ENCODE measurements around the gene LYRM4.

LYRM4 gene

DNA sequence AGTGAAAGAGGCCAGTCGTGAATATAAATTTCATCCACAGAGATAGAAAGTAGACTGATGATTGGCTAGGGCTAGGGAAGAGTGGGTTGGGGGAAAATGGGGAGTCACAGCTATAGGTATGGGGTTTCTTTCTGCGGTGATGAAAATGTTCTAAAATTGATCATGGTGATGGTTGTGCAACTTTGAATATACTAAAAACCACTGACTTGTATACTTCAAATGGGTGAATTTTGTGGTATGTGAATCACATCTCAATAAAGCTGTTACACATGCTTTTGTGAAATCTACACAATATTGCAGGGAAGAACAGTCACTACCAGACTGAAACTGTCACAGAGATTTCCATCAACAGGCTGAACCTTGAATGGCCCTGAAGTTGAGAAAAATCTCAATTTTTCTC is 61.5 kb downstream of the LYRM4 start:
- H3K27ac ChIP-seq: no peak overlapping the region
- no peak overlapping the region for H3K4me2 ChIP-seq (ENCODE audit: low read length)
- H3K36me3 ChIP-seq (ENCODE audit: control insufficient read depth, insufficient read depth, low read length): no peaks in the 10 kb centered on the region
- no peaks in the 10 kb centered on the region for H3K9me3 ChIP-seq (ENCODE audit: control insufficient read depth, low read length)
- no peak overlapping the region for H3K4me3 ChIP-seq (ENCODE audit: low read depth, low read length)
- peaks cover 13% of the 10 kb centered on the region for H3K79me2 ChIP-seq
- H3K9ac ChIP-seq: no peak overlapping the region
- no peaks in the 10 kb centered on the region for H3K4me1 ChIP-seq
- no peaks in the 10 kb centered on the region for H3K27me3 ChIP-seq (ENCODE audit: control insufficient read depth, insufficient read depth, low read length)
- no peak overlapping the region for H2AFZ ChIP-seq
- TF ChIP-seq, protein P1, sequence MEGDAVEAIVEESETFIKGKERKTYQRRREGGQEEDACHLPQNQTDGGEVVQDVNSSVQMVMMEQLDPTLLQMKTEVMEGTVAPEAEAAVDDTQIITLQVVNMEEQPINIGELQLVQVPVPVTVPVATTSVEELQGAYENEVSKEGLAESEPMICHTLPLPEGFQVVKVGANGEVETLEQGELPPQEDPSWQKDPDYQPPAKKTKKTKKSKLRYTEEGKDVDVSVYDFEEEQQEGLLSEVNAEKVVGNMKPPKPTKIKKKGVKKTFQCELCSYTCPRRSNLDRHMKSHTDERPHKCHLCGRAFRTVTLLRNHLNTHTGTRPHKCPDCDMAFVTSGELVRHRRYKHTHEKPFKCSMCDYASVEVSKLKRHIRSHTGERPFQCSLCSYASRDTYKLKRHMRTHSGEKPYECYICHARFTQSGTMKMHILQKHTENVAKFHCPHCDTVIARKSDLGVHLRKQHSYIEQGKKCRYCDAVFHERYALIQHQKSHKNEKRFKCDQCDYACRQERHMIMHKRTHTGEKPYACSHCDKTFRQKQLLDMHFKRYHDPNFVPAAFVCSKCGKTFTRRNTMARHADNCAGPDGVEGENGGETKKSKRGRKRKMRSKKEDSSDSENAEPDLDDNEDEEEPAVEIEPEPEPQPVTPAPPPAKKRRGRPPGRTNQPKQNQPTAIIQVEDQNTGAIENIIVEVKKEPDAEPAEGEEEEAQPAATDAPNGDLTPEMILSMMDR (IDR thresholded peaks at IDR 0.05): no peak

DNA sequence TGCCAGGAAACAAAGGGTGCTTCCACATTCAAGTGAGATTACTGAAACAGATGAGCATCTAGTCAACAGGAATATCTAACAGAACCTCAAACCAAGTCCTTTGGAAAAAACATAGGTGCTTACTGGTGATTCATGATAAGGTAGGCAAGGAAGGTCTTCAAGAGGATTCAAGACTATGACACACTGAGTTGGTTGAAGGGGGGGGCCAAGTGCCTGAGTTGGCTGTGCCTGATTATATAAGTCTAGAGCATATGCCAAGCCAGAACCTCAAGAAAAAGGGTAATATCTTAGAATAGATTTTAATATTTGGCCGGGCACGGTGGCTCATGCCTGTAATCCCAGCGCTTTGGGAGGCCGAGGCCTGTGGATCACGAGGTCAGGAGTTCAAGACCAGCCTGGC is 63.7 kb downstream of the LYRM4 start:
- H3K4me2 ChIP-seq (ENCODE audit: low read length): no peak overlapping the region
- H3K4me1 ChIP-seq: no peaks in the 10 kb centered on the region
- no peak overlapping the region for H3K9ac ChIP-seq
- H3K27me3 ChIP-seq (ENCODE audit: control insufficient read depth, insufficient read depth, low read length): no peaks in the 10 kb centered on the region
- no peak overlapping the region for H2AFZ ChIP-seq
- peaks cover 8% of the 10 kb centered on the region for H3K79me2 ChIP-seq
- TF ChIP-seq, protein P1 (IDR thresholded peaks at IDR 0.05): no peak
- no peaks in the 10 kb centered on the region for H3K36me3 ChIP-seq (ENCODE audit: control insufficient read depth, insufficient read depth, low read length)
- no peak overlapping the region for H3K4me3 ChIP-seq (ENCODE audit: low read depth, low read length)
- H3K27ac ChIP-seq: no peak overlapping the region
- no peaks in the 10 kb centered on the region for H3K9me3 ChIP-seq (ENCODE audit: control insufficient read depth, low read length)

DNA sequence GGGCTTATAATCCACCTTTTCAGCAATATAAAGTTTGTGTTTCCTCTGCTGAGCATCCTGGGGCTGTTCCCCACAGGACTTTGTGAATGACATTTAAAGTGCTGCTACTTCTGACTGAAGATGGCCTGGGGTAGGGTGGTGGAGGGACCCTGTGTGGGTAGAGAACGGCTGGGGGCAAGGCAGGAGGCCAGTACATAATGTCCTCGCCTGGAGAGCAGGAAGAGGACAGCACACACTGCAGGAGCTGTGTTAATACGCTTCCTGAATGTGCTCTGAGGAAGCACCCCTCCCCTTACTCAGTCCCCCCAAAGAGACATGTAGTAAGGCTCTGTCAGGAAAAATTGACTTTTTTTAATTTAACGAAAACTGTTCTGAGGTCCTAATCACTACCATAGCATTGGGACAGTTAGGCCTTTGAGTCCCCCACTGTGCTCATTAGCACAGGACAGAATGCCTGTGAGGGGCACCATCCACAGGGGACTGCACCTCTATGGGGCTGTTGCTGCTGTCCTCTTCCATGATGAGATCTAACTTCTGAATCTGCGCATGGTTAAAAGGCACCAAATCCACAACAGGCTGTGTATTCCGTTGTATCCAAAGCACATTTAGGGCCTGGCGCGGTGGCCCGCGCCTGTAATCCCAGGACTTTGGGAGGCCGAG is 68.5 kb downstream of the LYRM4 start:
- TF ChIP-seq, protein P1 (IDR thresholded peaks at IDR 0.05): no peak
- no peak overlapping the region for H3K4me2 ChIP-seq (ENCODE audit: low read length)
- no peak overlapping the region for H3K4me3 ChIP-seq (ENCODE audit: low read depth, low read length)
- no peak overlapping the region for H3K27ac ChIP-seq
- peaks cover 2% of the 10 kb centered on the region for H3K79me2 ChIP-seq
- H3K4me1 ChIP-seq: no peaks in the 10 kb centered on the region
- H3K9ac ChIP-seq: no peak overlapping the region
- H3K27me3 ChIP-seq (ENCODE audit: control insufficient read depth, insufficient read depth, low read length): no peaks in the 10 kb centered on the region
- H2AFZ ChIP-seq: no peak overlapping the region
- H3K9me3 ChIP-seq (ENCODE audit: control insufficient read depth, low read length): no peaks in the 10 kb centered on the region
- H3K36me3 ChIP-seq (ENCODE audit: control insufficient read depth, insufficient read depth, low read length): no peaks in the 10 kb centered on the region

DNA sequence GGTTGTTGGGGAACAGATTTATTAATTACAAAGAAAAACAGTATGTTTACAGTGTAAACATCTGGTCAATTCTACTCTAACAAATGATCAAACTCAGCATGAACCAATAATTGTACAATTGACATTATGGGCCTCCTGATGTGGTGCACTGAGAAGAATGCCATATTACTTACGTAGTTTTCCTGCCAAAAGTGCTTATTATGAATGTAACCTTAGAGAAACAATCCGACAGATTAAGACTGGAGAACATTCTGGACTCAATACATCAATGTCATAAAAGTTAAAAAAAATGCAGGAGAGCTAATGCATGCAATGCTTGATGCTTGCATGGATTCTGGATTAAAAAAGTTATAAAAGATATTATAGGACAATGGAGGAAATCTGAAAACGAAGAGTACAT is 69.0 kb downstream of the LYRM4 start:
- H3K9me3 ChIP-seq (ENCODE audit: control insufficient read depth, low read length): no peaks in the 10 kb centered on the region
- no peak overlapping the region for H3K9ac ChIP-seq
- no peak overlapping the region for H3K4me2 ChIP-seq (ENCODE audit: low read length)
- no peak overlapping the region for H3K27ac ChIP-seq
- no peaks in the 10 kb centered on the region for H3K4me1 ChIP-seq
- peaks cover 2% of the 10 kb centered on the region for H3K79me2 ChIP-seq
- H3K36me3 ChIP-seq (ENCODE audit: control insufficient read depth, insufficient read depth, low read length): no peaks in the 10 kb centered on the region
- TF ChIP-seq, protein P1 (IDR thresholded peaks at IDR 0.05): no peak
- H3K27me3 ChIP-seq (ENCODE audit: control insufficient read depth, insufficient read depth, low read length): no peaks in the 10 kb centered on the region
- no peak overlapping the region for H2AFZ ChIP-seq
- no peak overlapping the region for H3K4me3 ChIP-seq (ENCODE audit: low read depth, low read length)

DNA sequence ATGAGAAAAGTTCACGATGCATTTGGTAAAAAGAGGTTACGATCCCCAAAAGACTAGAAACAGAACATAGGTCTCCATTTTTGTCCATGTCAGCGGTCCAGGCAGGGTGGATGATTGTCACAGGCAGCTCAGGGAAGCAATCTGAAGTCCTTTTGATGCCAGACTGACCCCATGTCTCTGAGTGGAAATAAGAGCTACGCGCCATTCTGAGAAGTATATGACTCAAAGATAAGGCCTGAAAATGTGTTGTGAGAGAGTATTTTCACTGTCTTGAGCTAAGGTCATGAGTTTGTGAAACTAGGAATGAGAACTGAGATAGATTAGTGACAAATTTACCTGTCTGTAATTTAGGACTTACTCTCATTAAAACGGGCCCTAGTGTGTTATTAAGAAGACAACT is 69.5 kb downstream of the LYRM4 start:
- Histone ChIP-seq H2AFZ (no peak overlapping the region), H3K36me3 (ENCODE audit: control insufficient read depth, insufficient read depth, low read length) (no peaks in the 10 kb centered on the region), H3K27ac (no peak overlapping the region), H3K4me2 (ENCODE audit: low read length) (no peak overlapping the region), H3K9me3 (ENCODE audit: control insufficient read depth, low read length) (no peaks in the 10 kb centered on the region), H3K27me3 (ENCODE audit: control insufficient read depth, insufficient read depth, low read length) (no peaks in the 10 kb centered on the region), H3K79me2 (peaks cover 2% of the 10 kb centered on the region), H3K4me1 (no peaks in the 10 kb centered on the region), H3K4me3 (ENCODE audit: low read depth, low read length) (no peak overlapping the region), H3K9ac (no peak overlapping the region)
- TF ChIP-seq, protein P1 (IDR thresholded peaks at IDR 0.05): no peak
